ENCODE data around the gene CCDC192.

GRCh38 chr5:127943061-127943371 is 239.8 kb downstream of the CCDC192 start:
- TF ChIP-seq CTCF (IDR thresholded peaks at IDR 0.05) (no peak), ZFX (IDR thresholded peaks at IDR 0.05; ENCODE audit: borderline replicate concordance) (no peak)
